SK-N-MC (cell line): Measurements from ENCODE around the gene ENTPD3.

Experiments
- EZH2 ChIP-seq: fragments of 200-600 bp; sonication (generic); IDR thresholded peaks from one replicate; pipeline ENCODE4 v1.6.1; 2017; ENCODE audit warnings: antibody characterized with exemption
- POLR2AphosphoS5 ChIP-seq: IDR thresholded peaks from 2 replicates; pipeline ENCODE4 v1.6.1; 2012; ENCODE audit warnings: mild to moderate bottlenecking, low read depth, low read length, borderline replicate concordance

DNA sequence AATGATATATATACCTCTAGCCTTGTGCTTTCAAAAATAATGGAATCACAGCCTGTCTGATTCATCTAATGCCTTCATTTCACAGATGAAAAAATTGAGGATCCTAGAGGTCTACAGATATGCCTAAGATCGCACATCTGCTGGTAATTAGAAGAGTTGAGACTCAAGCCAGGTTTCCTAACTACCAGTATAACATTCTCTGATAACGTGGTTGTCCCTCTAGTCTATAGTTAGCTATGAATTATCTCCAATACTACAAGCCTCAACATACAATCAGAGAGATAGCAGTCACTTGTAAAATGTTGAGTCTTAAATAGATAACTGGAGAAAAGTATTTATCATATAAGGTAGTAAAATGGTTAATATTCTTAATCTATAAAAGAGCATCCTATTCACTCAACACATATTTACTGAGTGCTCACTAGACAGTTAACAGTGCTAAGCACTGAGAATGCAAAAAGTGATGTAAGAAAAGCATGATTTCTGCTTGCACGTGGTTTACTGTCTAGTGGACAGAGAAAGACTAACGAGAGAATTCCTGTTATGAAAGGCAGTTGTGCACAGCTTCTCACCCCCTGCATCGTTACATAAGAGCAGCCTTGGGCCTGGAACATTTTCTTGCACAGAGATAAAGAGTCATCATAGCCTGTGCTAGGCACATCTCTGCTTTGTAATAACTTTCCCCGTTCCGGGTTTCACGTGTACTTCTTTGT is 4.9 kb upstream of the ENTPD3 start:
- no peak for TF ChIP-seq EZH2
- no peak for TF ChIP-seq POLR2AphosphoS5
